T-helper 1 cell treated with Interleukin-12 subunit alpha and Interleukin-12 subunit beta and Interleukin-4 antibody, amounts not matched to agents 30 μg/mL and 1 μg/mL, for 36 hours (primary cell): ENCODE results near the gene NDUFV1.
"Not testable (repeated sequence)": the region's sequence is repeated elsewhere in the genome, so short reads cannot be mapped to it uniquely, and the experiment has no call there.

Experiments
- H3K27ac Mint-ChIP-seq: one replicate; pipeline ENCODE4 v1.8.0; 2021; ENCODE audit warnings: mild to moderate bottlenecking, mixed read lengths
- H3K27me3 Mint-ChIP-seq: one replicate; pipeline ENCODE4 v1.8.0; 2021; ENCODE audit warnings: low read depth, mixed read lengths
- H3K36me3 Mint-ChIP-seq: one replicate; pipeline ENCODE4 v1.8.0; 2021; ENCODE audit warnings: low read depth, mixed read lengths
- H3K4me1 Mint-ChIP-seq: one replicate; pipeline ENCODE4 v1.8.0; 2021; ENCODE audit warnings: low read depth, mixed read lengths
- H3K4me3 Mint-ChIP-seq: one replicate; pipeline ENCODE4 v1.8.0; 2021; ENCODE audit warnings: mild to moderate bottlenecking, moderate library complexity, mixed read lengths
- H3K9me3 Mint-ChIP-seq: one replicate; pipeline ENCODE4 v1.8.0; 2021; ENCODE audit warnings: mixed read lengths

Gene NDUFV1

GRCh38 chr11:67632982-67633755, 26.4 kb downstream of the NDUFV1 start:
- no peaks in the 10 kb centered on the region for H3K27me3 Mint-ChIP-seq
- H3K4me1 Mint-ChIP-seq: peaks cover 8% of the 10 kb centered on the region
- no peaks in the 10 kb centered on the region for H3K9me3 Mint-ChIP-seq
- no peak overlapping the region for H3K27ac Mint-ChIP-seq
- no peaks in the 10 kb centered on the region for H3K36me3 Mint-ChIP-seq
- H3K4me3 Mint-ChIP-seq: no peak overlapping the region

GRCh38 chr11:67633758-67634365, 27.1 kb downstream of the NDUFV1 start:
- no peaks in the 10 kb centered on the region for H3K27me3 Mint-ChIP-seq
- H3K9me3 Mint-ChIP-seq: no peaks in the 10 kb centered on the region
- H3K4me3 Mint-ChIP-seq: no peak overlapping the region
- no peaks in the 10 kb centered on the region for H3K36me3 Mint-ChIP-seq
- H3K4me1 Mint-ChIP-seq: peaks cover 8% of the 10 kb centered on the region
- no peak overlapping the region for H3K27ac Mint-ChIP-seq

GRCh38 chr11:67634366-67635230, 27.9 kb downstream of the NDUFV1 start:
- H3K27me3 Mint-ChIP-seq: no peaks in the 10 kb centered on the region
- H3K9me3 Mint-ChIP-seq: no peaks in the 10 kb centered on the region
- H3K36me3 Mint-ChIP-seq: no peaks in the 10 kb centered on the region
- H3K27ac Mint-ChIP-seq: no peak overlapping the region
- H3K4me3 Mint-ChIP-seq: no peak overlapping the region
- peaks cover 6% of the 10 kb centered on the region for H3K4me1 Mint-ChIP-seq

GRCh38 chr11:67635231-67635521, 28.4 kb downstream of the NDUFV1 start:
- no peak overlapping the region for H3K4me3 Mint-ChIP-seq
- no peaks in the 10 kb centered on the region for H3K36me3 Mint-ChIP-seq
- H3K9me3 Mint-ChIP-seq: no peaks in the 10 kb centered on the region
- H3K27ac Mint-ChIP-seq: no peak overlapping the region
- H3K27me3 Mint-ChIP-seq: no peaks in the 10 kb centered on the region
- H3K4me1 Mint-ChIP-seq: peaks cover 6% of the 10 kb centered on the region

GRCh38 chr11:67636962-67637361, 30.2 kb downstream of the NDUFV1 start:
- Mint-ChIP-seq H3K27ac (no peak overlapping the region), H3K36me3 (no peaks in the 10 kb centered on the region), H3K4me3 (no peak overlapping the region), H3K27me3 (no peaks in the 10 kb centered on the region), H3K9me3 (no peaks in the 10 kb centered on the region), H3K4me1 (no peaks in the 10 kb centered on the region)

GRCh38 chr11:67637441-67637840, 30.7 kb downstream of the NDUFV1 start:
- not testable (repeated sequence) for H3K27ac Mint-ChIP-seq

GRCh38 chr11:67638535-67639437, 32.0 kb downstream of the NDUFV1 start:
- Mint-ChIP-seq H3K4me3 (no peak overlapping the region), H3K4me1 (no peaks in the 10 kb centered on the region), H3K9me3 (no peaks in the 10 kb centered on the region), H3K27ac (no peak overlapping the region), H3K27me3 (no peaks in the 10 kb centered on the region), H3K36me3 (no peaks in the 10 kb centered on the region)

More at GRCh38 chr11:67637441-67637840, 30.7 kb downstream of the NDUFV1 start:
- not testable (repeated sequence) for H3K9me3 Mint-ChIP-seq, H3K4me3 Mint-ChIP-seq, H3K36me3 Mint-ChIP-seq, H3K4me1 Mint-ChIP-seq, H3K27me3 Mint-ChIP-seq

- Mint-ChIP-seq H3K4me1 (no peaks in the 10 kb centered on the region), H3K27me3 (no peaks in the 10 kb centered on the region), H3K27ac (no peak within 1 kb of the TSS), H3K4me3 (no peak within 1 kb of the TSS), H3K36me3 (no peaks in the 10 kb centered on the region), H3K9me3 (no peaks in the 10 kb centered on the region)
Observed at GRCh38 chr11:67639438-67639859, 32.7 kb downstream of the NDUFV1 start, which contains the start of gene TBX10. Gene TBX10, minus strand, starts transcription at chr11:67639763. Its CDS starts 291 bp downstream, at chr11:67639472.

GRCh38 chr11:67640021-67640757, 33.5 kb downstream of the NDUFV1 start:
- H3K27ac Mint-ChIP-seq: no peak overlapping the region
- no peaks in the 10 kb centered on the region for H3K36me3 Mint-ChIP-seq
- H3K4me1 Mint-ChIP-seq: no peaks in the 10 kb centered on the region
- H3K4me3 Mint-ChIP-seq: no peak overlapping the region
- H3K9me3 Mint-ChIP-seq: no peaks in the 10 kb centered on the region
- no peaks in the 10 kb centered on the region for H3K27me3 Mint-ChIP-seq

- no peak overlapping the region for H3K4me3 Mint-ChIP-seq
- no peaks in the 10 kb centered on the region for H3K9me3 Mint-ChIP-seq
- H3K4me1 Mint-ChIP-seq: no peaks in the 10 kb centered on the region
- H3K27me3 Mint-ChIP-seq: no peaks in the 10 kb centered on the region
- H3K36me3 Mint-ChIP-seq: no peaks in the 10 kb centered on the region
- no peak overlapping the region for H3K27ac Mint-ChIP-seq
Observed at GRCh38 chr11:67640758-67641337, 34.1 kb downstream of the NDUFV1 start.

- H3K27ac Mint-ChIP-seq: no peak overlapping the region
- H3K36me3 Mint-ChIP-seq: no peaks in the 10 kb centered on the region
- H3K27me3 Mint-ChIP-seq: peaks cover 4% of the 10 kb centered on the region
- peaks cover 6% of the 10 kb centered on the region for H3K4me1 Mint-ChIP-seq
- no peaks in the 10 kb centered on the region for H3K9me3 Mint-ChIP-seq
- no peak overlapping the region for H3K4me3 Mint-ChIP-seq
Observed at GRCh38 chr11:67641338-67642172, 34.8 kb downstream of the NDUFV1 start.

GRCh38 chr11:67642173-67643120, 35.7 kb downstream of the NDUFV1 start:
- Mint-ChIP-seq H3K4me3 (no peak overlapping the region), H3K27me3 (peaks cover 11% of the 10 kb centered on the region), H3K4me1 (peaks cover 13% of the 10 kb centered on the region), H3K36me3 (no peaks in the 10 kb centered on the region), H3K9me3 (no peaks in the 10 kb centered on the region), H3K27ac (no peak overlapping the region)
